Mesenchymal stem cell (in vitro differentiated cells and primary cell): ENCODE data around the gene GABRG3.

Source experiments
- DNase-seq: peaks from one replicate; pipeline ENCODE4 v3.0.0-alpha.2; 2013
- H2AFZ ChIP-seq: one replicate; pipeline ENCODE4 v1.6.1; 2013; ENCODE audit warnings: low read depth, mild to moderate bottlenecking, control low read depth, inconsistent platforms, low read length, moderate library complexity
- H2AK5ac ChIP-seq: 2 replicates; pipeline ENCODE4 v1.6.1; 2013; ENCODE audit warnings: low read length, moderate library complexity, mild to moderate bottlenecking, inconsistent platforms; ENCODE audit not compliant: severe bottlenecking
- H2BK120ac ChIP-seq: one replicate; pipeline ENCODE4 v1.6.1; 2013; ENCODE audit warnings: low read depth, mild to moderate bottlenecking, inconsistent platforms, low read length, moderate library complexity
- H2BK12ac ChIP-seq, 2 experiments: one replicate each; pipeline ENCODE4 v1.6.1; 2013; ENCODE audit warnings: inconsistent platforms in 2 of 2, low read length in 2 of 2, mild to moderate bottlenecking in 2 of 2, moderate library complexity in 2 of 2, control low read depth in 1 of 2
- H2BK15ac ChIP-seq: one replicate; pipeline ENCODE4 v1.6.1; 2013; ENCODE audit warnings: mild to moderate bottlenecking, low read depth, inconsistent platforms; ENCODE audit not compliant: poor library complexity, severe bottlenecking
- H2BK5ac ChIP-seq: 2 replicates; pipeline ENCODE4 v1.6.1; 2013; ENCODE audit warnings: low read depth, mild to moderate bottlenecking, low read length, control low read depth, inconsistent platforms; ENCODE audit not compliant: poor library complexity, severe bottlenecking
- H3K14ac ChIP-seq, 2 experiments: one replicate each; pipeline ENCODE4 v1.6.1; 2013; ENCODE audit warnings: inconsistent platforms in 2 of 2, low read length in 2 of 2, control low read depth in 1 of 2, mild to moderate bottlenecking in 1 of 2, moderate library complexity in 1 of 2
- H3K18ac ChIP-seq, 2 experiments: one replicate each; pipeline ENCODE4 v1.6.1; 2013; ENCODE audit warnings: inconsistent platforms in 2 of 2, low read length in 2 of 2, control low read depth in 1 of 2, low read depth in 1 of 2, mild to moderate bottlenecking in 1 of 2
- H3K23ac ChIP-seq, 2 experiments: one replicate each; pipeline ENCODE4 v1.6.1; 2013; ENCODE audit warnings: inconsistent platforms in 2 of 2, low read length in 2 of 2, mild to moderate bottlenecking in 2 of 2, moderate library complexity in 2 of 2, control low read depth in 1 of 2
- H3K27ac ChIP-seq: 2 replicates; pipeline ENCODE4 v1.5.1; 2013; ENCODE audit warnings: mild to moderate bottlenecking, moderate library complexity, low read length, control low read depth, inconsistent platforms; ENCODE audit not compliant: poor library complexity, severe bottlenecking
- H3K27me3 ChIP-seq, 2 experiments: 2 replicates each; pipeline versions ENCODE4 v1.6.1 to v1.7.0; 2013; ENCODE audit warnings: low read length in 2 of 2, mild to moderate bottlenecking in 2 of 2, moderate library complexity in 2 of 2, control low read depth in 1 of 2, inconsistent platforms in 1 of 2; ENCODE audit not compliant: control insufficient read depth in 1 of 2, insufficient read depth in 1 of 2
- H3K36me3 ChIP-seq, 2 experiments: 2 replicates each; pipeline versions ENCODE4 v1.6.1 to v1.7.0; 2013; ENCODE audit warnings: low read length in 2 of 2, control low read depth in 1 of 2, inconsistent platforms in 1 of 2, low read depth in 1 of 2, mild to moderate bottlenecking in 1 of 2; ENCODE audit not compliant: insufficient read depth in 2 of 2, control insufficient read depth in 1 of 2
- H3K4ac ChIP-seq, 2 experiments: one replicate each; pipeline ENCODE4 v1.6.1; 2013; ENCODE audit warnings: inconsistent platforms in 2 of 2, low read length in 2 of 2, mild to moderate bottlenecking in 2 of 2, moderate library complexity in 2 of 2, control low read depth in 1 of 2, low read depth in 1 of 2
- H3K4me1 ChIP-seq: 2 replicates; pipeline ENCODE4 v1.6.1; 2013; ENCODE audit warnings: low read depth, low read length, control low read depth; ENCODE audit not compliant: control insufficient read depth, insufficient read depth
- H3K4me2 ChIP-seq: 2 replicates; pipeline ENCODE4 v1.6.1; 2013; ENCODE audit warnings: low read length, mild to moderate bottlenecking, inconsistent platforms; ENCODE audit not compliant: poor library complexity, severe bottlenecking
- H3K4me3 ChIP-seq, 2 experiments: 2 replicates each; pipeline versions ENCODE4 v1.5.1 to v1.7.0; 2013; ENCODE audit warnings: low read length in 2 of 2, mild to moderate bottlenecking in 2 of 2, control low read depth in 1 of 2, low read depth in 1 of 2; ENCODE audit not compliant: insufficient read depth in 1 of 2
- H3K79me1 ChIP-seq: replicated peaks from 2 replicates; pipeline ENCODE4 v1.6.1; 2013; ENCODE audit warnings: mild to moderate bottlenecking, control low read depth, low read length, inconsistent platforms; ENCODE audit not compliant: poor library complexity, severe bottlenecking
- H3K9ac ChIP-seq: 2 replicates; pipeline ENCODE4 v1.7.0; 2013; ENCODE audit warnings: mild to moderate bottlenecking, low read length, moderate library complexity
- H3K9me3 ChIP-seq: 2 replicates; pipeline ENCODE4 v1.7.0; 2013; ENCODE audit warnings: mild to moderate bottlenecking, low read length; ENCODE audit not compliant: control insufficient read depth
- H4K8ac ChIP-seq: one replicate; pipeline ENCODE4 v1.6.1; 2013; ENCODE audit warnings: inconsistent platforms, mild to moderate bottlenecking, low read length, moderate library complexity
- H4K91ac ChIP-seq: one replicate; pipeline ENCODE4 v1.6.1; 2013; ENCODE audit warnings: mild to moderate bottlenecking, low read length, inconsistent platforms
- WGBS: methylation state at CpG from one replicate; pipeline ENCODE4 v1.1.7; 2013; ENCODE audit warnings: mixed read lengths; 5-methylcytosine and 5-hydroxymethylcytosine counted together

Gene GABRG3

GRCh38 chr15:27486051-27486450 lies 515.1 kb downstream of the GABRG3 start:
- H3K4me3 ChIP-seq = no peak overlapping the region
- H2AK5ac ChIP-seq = no peak overlapping the region
- no peak overlapping the region for H2AFZ ChIP-seq
- no peak overlapping the region for H3K18ac ChIP-seq
- no peaks in the 10 kb centered on the region for H3K27me3 ChIP-seq
- H2BK120ac ChIP-seq = no peak overlapping the region
- no peak overlapping the region for H2BK15ac ChIP-seq
- no peaks in the 10 kb centered on the region for H3K36me3 ChIP-seq
- no peak overlapping the region for H3K9ac ChIP-seq
- H2BK5ac ChIP-seq = no peak overlapping the region
- H3K27ac ChIP-seq = no peak overlapping the region
- no peak overlapping the region for H3K4me2 ChIP-seq
- DNase-seq = no peak
- H3K9me3 ChIP-seq = no peaks in the 10 kb centered on the region
- WGBS = 61% methylated on average over 4 of the region's 6 CpGs
- no peaks in the 10 kb centered on the region for H3K4me1 ChIP-seq
- no peak overlapping the region for H3K23ac ChIP-seq
- no peak overlapping the region for H4K91ac ChIP-seq
- H3K4ac ChIP-seq = no peak overlapping the region
- no peak overlapping the region for H4K8ac ChIP-seq
- H3K14ac ChIP-seq = no peak overlapping the region
- H3K79me1 ChIP-seq = no peaks in the 10 kb centered on the region
- H2BK12ac ChIP-seq = no peak overlapping the region

GRCh38 chr15:27486683-27487647 lies 516.0 kb downstream of the GABRG3 start:
- no peak overlapping the region for H2BK120ac ChIP-seq
- no peak overlapping the region for H3K4me3 ChIP-seq
- no peaks in the 10 kb centered on the region for H3K36me3 ChIP-seq
- H3K4me1 ChIP-seq = no peaks in the 10 kb centered on the region
- 85% methylated on average over 3 of the region's 6 CpGs for WGBS
- no peak overlapping the region for H4K8ac ChIP-seq
- no peak overlapping the region for H3K14ac ChIP-seq
- no peaks in the 10 kb centered on the region for H3K9me3 ChIP-seq
- no peak overlapping the region for H2BK5ac ChIP-seq
- H3K23ac ChIP-seq = no peak overlapping the region
- H2BK15ac ChIP-seq = no peak overlapping the region
- no peak overlapping the region for H2AK5ac ChIP-seq
- no peak for DNase-seq
- H3K79me1 ChIP-seq = no peaks in the 10 kb centered on the region
- no peak overlapping the region for H3K4me2 ChIP-seq
- no peak overlapping the region for H3K27ac ChIP-seq
- H3K27me3 ChIP-seq = no peaks in the 10 kb centered on the region
- H3K4ac ChIP-seq = no peak overlapping the region
- H2AFZ ChIP-seq = no peak overlapping the region
- H2BK12ac ChIP-seq = no peak overlapping the region
- H3K9ac ChIP-seq = no peak overlapping the region
- no peak overlapping the region for H3K18ac ChIP-seq
- H4K91ac ChIP-seq = no peak overlapping the region

- Histone ChIP-seq H3K27ac (no peak overlapping the region), H3K79me1 (no peaks in the 10 kb centered on the region), H2AK5ac (no peak overlapping the region), H2BK15ac (no peak overlapping the region), H3K14ac (no peak overlapping the region), H3K4me1 (no peaks in the 10 kb centered on the region), H4K8ac (no peak overlapping the region), H3K4me2 (no peak overlapping the region), H3K27me3 (no peaks in the 10 kb centered on the region), H2AFZ (no peak overlapping the region), H2BK120ac (no peak overlapping the region), H3K4me3 (no peak overlapping the region), H3K18ac (no peak overlapping the region), H2BK12ac (no peak overlapping the region), H3K4ac (no peak overlapping the region), H2BK5ac (no peak overlapping the region), H3K9me3 (no peaks in the 10 kb centered on the region), H4K91ac (no peak overlapping the region), H3K36me3 (no peaks in the 10 kb centered on the region), H3K23ac (no peak overlapping the region), H3K9ac (no peak overlapping the region)
- 82% methylated on average over 11 of the region's 11 CpGs for WGBS
- DNase-seq = no peak
These were observed 516.9 kb downstream of the GABRG3 start for GRCh38 chr15:27487846-27488245.

- Histone ChIP-seq H3K27ac (no peak overlapping the region), H3K23ac (no peak overlapping the region), H3K14ac (no peak overlapping the region), H2BK5ac (no peak overlapping the region), H3K9ac (no peak overlapping the region), H3K4me1 (no peaks in the 10 kb centered on the region), H2BK15ac (no peak overlapping the region), H4K91ac (no peak overlapping the region), H2AFZ (no peak overlapping the region), H3K4me2 (no peak overlapping the region), H2BK12ac (no peak overlapping the region), H3K9me3 (peaks cover 3% of the 10 kb centered on the region), H3K79me1 (no peaks in the 10 kb centered on the region), H3K4ac (no peak overlapping the region), H3K36me3 (no peaks in the 10 kb centered on the region), H3K4me3 (no peak overlapping the region), H3K27me3 (no peaks in the 10 kb centered on the region), H4K8ac (no peak overlapping the region), H3K18ac (no peak overlapping the region), H2AK5ac (no peak overlapping the region), H2BK120ac (no peak overlapping the region)
- no peak for DNase-seq
- 71% methylated on average over 11 of the region's 12 CpGs for WGBS
These were observed 520.0 kb downstream of the GABRG3 start for GRCh38 chr15:27490867-27491595.
